ENCODE results near the gene ZER1.

DNA sequence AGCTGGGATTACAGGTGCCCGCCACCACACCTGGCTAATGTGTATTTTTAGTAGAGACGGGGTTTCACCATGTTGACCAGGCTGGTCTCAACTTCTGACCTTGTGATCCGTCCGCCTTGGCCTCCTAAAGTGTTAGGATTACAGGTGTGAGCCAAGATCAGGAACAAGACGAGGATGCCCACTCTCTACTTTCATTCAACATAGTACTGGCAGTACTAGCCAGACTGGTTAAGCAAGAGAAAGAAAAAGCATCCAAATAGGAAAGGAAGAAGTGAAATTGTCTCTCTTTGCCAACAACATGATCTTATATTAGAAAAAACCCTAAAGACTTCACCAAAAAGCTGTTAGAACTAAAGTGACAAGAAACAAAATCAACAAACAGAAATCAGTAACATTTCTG, 39.1 kb upstream of the ZER1 start:
- TF ChIP-seq ZNF274 (IDR thresholded peaks at IDR 0.05; ENCODE audit: low read depth, low read length) (no peak), SUZ12 (IDR thresholded peaks at IDR 0.05; ENCODE audit: extremely low read depth, insufficient read depth, insufficient read length) (no peak), YY1 (IDR thresholded peaks at IDR 0.05; ENCODE audit: insufficient read depth, insufficient read length) (no peak)

All from NT2/D1 (cell line).